NCI-H82 (cell line): ENCODE data around the gene DTWD2.
"Not testable (repeated sequence)": the region's sequence is repeated elsewhere in the genome, so short reads cannot be mapped to it uniquely, and the experiment has no call there.

ENCODE experiments used
- DNase-seq: peaks from one replicate; lab custom pipeline; 2025; lab: John Stamatoyannopoulos, UW

Gene DTWD2

DNA sequence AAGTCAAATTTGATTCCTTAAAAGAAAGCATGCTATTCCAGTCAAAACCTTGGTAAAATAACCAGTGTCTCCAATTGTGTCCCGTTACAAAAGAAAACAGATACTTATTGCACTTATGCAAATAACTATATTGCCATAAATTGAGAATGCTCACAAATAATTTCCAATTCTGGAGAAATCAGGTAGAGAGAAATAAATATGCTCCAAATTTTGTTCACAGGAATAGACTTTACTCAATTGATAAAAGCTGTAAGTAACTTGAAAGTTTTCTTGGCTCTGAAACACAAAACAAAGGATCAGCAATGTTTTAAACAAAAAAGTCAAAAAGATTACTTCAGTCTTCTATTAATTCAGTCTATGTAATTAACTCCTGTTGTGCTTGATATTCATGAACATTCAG is 7.8 kb upstream of the DTWD2 start:
- no peak for DNase-seq

DNA sequence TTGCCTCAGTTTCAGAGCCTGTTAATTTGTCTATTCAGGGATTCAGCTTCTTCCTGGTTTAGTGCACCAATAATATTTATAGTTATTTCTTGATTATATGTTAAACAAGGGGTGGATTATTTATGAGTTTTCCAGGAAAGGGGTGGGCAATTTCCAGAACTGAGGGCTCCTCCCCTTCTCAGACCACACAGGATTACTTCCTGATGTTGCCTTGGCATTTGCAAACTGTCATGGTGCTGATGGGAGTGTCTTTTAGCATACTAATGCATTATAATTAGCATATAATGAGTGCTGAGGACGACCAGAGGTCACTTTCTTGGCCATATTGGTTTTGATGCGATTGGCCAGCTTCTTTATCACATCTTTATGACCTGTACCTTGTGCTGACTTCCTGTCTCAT is 6.2 kb upstream of the DTWD2 start:
- DNase-seq = no peak

DNA sequence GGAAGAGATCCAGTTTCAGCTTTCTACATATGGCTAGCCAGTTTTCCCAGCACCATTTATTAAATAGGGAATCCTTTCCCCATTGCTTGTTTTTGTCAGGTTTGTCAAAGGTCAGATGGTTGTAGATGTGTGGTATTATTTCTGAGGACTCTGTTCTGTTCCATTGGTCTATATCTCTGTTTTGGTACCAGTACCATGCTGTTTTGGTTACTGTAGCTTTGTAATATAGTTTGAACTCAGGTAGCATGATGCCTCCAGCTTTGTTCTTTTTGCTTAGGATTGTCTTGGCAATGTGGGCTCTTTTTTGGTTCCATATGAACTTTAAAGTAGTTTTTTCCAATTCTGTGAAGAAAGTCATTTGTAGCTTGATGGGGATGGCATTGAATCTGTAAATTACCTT is 4.8 kb upstream of the DTWD2 start:
- DNase-seq = not testable (repeated sequence)

DNA sequence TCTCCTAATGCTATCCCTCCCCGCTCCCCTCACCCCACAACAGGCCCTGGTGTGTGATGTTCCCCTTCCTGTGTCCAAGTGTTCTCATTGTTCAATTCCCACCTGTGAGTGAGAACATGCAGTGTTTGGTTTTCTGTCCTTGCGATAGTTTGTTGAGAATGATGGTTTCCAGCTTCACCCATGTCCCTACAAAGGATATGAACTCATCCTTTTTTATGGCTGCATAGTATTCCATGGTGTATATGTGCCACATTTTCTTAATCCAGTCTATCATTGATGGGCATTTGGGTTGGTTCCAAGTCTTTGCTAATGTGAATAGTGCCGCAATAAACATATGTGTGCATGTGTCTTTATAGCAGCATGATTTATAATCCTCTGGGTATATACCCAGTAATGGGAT is 3.7 kb upstream of the DTWD2 start:
- not testable (repeated sequence) for DNase-seq

DNA sequence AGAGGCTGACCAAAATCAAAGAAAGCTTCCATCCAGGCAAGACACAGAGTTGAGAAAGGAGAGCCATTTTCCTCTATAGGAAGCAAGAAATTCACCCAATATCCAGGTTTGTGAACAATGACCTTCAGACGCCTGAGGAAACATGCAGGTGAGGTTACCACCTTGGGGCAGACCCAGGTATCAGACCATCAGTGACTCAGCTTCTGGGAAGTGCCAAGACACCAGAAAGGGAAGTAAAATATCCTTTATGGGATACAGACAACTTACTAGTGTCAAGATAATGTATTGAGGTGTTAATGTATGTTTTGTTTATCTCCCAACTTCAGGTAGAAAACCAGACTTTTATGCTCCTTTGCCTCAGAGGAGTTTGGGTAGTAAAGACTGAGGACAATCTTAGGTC is 2.2 kb upstream of the DTWD2 start:
- DNase-seq = no peak

DNA sequence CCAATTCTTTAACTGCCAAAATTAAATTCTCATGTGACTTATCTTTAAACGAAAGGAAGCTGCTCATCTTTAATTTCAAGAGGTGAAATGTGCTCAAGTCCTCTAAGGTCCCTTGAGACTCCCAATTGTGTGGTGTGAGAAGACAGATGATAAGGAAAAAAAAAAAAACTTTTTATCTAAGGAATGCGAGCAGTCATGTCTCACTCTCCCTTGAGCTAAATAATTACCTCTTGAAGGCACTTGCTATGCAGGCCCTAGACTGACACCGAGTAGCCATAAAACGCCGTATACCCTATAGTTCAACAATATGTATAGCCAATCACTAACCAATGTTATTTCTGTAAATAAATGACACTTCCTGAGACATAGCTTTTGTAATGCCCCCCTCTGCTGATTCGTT is 1.5 kb upstream of the DTWD2 start:
- no peak for DNase-seq

DNA sequence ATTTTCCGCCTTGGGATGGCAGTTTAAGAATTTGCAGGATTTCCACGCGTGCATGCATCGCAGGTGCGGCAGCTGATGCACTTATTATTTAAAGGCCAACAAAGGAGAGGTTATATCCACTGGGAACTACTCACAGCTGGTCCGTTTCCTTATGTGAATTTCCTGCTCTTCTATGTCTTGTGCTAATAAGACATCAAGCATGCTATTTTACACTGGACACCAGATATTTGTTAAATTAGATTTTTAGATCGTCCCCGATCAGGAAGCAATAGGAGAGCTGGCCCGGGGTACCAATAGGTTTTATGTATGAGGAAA is 476 bp upstream of the DTWD2 start:
- DNase-seq = no peak

DNA sequence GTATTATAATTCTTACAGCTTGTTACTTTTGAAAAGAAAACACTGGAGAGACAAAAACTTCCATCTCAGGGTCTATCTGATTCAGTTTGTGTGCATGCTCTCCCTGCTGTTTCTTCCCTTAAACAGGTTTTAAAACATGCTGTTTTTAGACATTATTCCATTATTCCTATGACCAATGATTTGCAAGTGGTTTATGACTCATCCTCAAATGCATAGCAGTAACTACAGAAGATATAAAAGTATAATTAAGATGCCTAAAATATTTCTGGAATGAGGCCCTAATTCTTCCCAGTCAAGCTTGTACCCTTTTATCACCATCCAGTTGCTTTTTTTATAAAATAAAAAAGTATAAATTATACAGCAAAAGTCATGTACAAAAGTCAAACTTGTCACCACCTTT is 3.7 kb downstream of the DTWD2 start:
- DNase-seq = no peak

DNA sequence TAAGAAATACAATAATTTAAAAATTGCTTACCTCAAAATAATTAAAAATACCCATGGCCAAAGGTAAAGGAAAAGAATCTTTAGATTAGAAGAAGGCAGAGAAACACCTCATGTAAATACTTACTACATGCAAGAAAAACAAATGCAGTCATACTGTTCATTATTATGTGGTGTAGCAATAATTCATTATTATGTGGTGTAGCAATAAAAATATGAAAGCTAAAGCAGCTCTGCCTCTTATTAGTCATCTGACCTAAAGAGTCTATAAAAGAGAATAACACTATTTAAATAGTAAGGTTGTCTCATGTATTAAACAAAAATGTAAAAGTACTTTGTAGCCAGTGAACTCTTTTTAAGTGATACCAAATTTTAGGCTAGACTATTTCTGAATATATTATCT is 6.6 kb downstream of the DTWD2 start:
- DNase-seq = no peak

DNA sequence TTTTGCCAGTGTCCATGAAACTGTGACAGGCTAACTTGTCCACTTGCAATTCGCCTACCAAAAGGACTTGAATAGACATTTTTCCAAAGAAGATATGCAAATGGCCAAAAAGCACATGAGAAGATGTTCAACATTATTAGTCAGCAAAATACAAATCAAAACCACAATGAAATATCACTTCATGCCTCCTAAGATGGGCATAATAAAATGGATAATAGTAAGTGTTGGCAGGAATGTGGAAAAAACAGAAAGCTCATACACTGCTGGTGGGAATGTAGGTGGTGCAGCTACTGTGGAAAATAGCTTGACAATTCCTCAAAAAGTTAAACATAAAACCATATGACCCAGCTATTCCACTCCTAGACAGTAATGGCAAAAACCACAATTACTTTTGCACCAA is 7.9 kb downstream of the DTWD2 start:
- no peak for DNase-seq

DNA sequence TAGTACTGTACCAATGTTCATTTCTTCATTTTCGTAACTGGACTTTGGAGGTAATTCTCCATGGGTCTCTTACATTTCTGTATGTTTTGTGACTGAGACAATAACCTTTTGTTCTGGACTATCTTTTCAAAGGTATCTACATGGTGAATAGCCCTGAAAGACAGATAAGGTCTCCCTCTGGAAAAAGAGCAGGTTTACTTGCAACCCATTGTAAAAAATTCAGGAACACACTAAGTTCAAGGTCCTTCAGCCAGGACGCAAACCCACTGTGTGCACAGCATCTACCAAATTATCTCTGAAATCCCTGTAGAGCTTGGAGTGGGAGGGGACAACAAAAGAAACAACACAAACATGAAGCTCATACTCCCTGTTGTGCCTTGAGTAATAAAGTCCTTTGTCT is 8.3 kb downstream of the DTWD2 start:
- no peak for DNase-seq

DNA sequence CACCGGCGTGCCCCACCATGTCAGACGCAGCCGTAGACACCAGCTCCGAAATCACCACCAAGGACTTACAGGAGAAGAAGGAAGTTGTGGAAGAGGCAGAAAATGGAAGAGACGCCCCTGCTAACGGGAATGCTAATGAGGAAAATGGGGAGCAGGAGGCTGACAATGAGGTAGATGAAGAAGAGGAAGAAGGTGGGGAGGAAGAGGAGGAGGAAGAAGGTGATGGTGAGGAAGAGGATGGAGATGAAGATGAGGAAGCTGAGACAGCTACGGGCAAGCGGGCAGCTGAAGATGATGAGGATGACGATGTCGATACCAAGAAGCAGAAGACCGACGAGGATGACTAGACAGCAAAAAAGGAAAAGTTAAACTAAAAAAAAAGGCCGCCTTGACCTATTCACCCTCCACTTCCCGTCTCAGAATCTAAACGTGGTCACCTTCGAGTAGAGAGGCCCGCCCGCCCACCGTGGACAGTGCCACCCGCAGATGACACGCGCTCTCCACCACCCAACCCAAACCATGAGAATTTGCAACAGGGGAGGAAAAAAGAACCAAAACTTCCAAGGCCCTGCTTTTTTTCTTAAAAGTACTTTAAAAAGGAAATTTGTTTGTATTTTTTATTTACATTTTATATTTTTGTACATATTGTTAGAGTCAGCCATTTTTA is 14.4 kb downstream of the DTWD2 start:
- DNase-seq = not testable (repeated sequence)

DNA sequence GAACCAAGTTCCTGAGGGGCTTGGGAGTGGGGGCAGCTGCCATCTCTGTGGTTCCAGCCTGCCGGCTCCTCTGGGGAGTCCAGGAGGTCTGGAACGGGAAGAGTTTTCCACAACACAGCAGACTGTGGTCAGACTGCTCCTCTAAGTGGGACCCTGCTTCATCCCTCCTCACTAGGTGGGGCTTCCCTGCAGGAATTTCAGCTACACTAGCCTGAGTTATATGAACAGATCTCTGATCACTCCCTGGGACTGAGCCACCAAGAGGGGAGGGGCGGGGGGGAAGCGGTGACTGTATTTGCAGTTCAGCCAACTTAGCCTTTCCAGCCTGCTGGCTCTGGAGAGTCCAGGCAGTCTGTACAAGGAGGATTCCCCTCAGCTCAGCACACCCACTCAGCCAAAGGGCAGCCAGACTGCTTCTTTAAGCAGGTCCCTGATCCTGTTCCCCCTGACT is 19.4 kb downstream of the DTWD2 start:
- no peak for DNase-seq

DNA sequence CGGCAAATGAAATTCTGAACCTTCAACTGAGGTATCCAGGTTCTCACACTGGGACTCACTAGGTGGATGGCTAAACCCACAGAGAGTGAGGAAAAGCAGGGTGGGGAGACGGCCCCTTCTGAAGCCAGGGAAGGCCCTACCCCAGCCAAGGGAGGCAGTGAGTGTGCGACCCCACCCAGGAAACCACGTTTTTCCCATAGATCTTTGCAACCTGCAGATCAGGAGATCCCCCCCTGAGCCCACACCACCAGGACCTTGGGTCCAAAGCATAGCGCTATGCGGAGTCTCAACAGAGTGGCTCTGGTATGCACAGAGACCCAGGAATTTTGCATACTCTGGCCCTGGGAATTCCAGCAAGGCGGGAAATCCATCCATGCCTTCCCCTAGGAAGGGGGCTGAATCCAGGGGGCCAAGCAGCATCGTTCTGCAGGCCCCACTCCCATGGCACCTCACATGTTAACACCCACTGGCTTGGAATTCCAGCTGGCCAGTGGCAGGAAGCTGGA is 19.9 kb downstream of the DTWD2 start:
- no peak for DNase-seq

DNA sequence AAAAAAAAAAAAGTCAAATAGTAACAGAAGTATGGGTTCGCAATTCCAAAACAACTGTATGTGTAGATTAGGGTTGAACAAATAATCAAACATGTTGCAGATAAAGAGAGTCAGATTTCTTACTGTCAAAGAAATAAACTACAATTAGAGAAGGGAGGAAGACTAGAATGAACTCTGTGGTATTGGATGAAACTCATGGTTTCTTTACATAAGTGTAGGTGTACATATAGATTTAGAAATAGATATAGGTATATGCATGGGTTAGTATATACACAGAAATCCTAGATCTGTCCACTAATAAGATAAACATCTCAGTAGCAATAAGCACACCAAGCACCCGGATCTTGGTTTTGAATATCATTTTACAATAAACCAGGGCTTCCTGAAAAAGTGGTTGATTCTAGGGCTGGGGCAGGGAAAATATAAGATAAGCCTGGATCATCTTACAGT is 21.3 kb downstream of the DTWD2 start:
- DNase-seq = no peak

DNA sequence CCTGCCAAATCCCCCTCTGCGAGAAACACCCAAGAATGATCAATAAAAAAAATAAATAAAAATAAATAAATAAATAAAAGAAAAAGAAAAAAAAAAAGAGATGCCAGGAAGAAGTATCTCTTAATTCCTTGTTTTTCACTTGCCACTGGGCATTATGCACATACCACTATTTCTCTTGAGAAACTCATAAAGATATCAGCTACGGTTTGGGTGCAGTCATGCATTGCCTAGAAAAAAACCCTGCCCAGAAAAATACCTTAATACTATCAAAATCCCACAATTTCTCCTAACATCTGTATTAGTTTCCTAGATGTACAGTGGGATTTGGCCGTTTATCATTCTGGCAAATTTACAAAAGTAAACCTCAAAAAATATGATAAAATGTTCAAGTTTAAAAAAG is 22.5 kb downstream of the DTWD2 start:
- no peak for DNase-seq

DNA sequence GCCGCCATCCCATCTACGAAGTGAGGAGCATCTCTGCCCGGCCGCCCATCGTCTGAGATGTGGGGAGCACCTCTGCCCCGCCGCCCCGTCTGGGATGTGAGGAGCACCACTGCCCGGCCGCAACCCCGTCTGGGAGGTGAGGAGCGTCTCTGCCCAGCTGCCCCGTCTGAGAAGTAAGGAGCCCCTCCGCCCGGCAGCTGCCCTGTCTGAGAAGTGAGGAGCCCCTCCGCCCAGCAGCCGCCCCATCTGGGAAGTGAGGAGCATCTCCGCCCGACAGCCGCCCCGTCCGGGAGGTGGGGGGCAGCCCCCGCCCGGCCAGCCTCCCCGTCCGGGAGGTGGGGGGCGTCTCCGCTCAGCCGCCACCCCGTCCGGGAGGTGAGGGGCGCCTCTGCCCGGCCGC is 23.4 kb downstream of the DTWD2 start:
- DNase-seq = not testable (repeated sequence)

DNA sequence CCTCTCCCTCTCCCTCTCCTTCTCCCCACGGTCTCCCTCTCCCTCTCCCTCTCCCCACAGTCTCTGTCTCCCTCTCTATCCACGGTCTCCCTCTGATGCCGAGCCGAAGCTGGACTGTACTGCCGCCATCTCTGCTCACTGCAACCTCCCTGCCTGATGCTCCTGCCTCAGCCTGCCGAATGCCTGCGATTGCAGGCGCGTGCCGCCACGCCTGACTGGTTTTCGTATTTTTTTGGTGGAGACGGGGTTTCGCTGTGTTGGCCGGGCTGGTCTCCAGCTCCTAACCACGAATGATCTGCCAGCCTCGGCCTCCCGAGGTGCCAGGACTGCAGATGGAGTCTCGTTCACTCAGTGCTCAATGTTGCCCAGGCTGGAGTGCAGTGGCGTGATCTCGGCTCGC is 24.0 kb downstream of the DTWD2 start:
- not testable (repeated sequence) for DNase-seq

DNA sequence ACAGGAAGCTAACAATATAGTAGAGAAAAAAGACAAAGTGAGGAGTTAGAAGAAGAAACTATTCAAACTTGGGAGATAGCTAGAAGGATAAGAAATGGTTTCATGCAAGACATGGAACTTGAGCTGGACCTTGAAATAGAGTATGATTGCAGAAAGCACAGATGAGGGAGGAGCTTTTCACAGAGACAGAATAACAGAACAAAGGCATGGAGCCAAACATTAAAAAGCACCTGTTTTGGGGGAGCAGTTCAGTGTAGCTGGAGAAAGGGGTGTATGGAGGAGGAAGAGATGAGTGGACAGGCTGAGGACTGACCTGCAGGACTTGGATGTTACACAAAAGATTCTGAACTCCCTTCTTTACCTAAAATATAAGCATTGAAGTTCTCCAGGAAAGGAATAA is 25.2 kb downstream of the DTWD2 start:
- no peak for DNase-seq

DNA sequence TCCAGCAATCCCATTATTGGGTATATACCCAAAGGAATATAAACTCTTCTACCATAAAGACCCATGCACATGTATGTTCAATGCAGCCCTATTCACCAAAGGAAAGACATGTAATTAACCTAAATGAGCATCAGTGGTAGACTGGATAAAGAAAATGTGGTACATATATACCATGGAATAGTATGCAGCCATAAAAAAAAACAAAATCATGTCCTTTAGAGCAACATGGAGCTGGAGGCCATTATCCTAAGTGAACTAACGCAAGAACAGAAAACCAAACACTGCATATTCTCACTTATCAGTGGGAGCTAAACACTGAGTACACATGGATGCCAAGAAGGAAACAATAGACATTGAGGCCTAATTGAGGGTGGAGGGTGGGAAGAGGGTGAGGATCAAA is 27.8 kb downstream of the DTWD2 start:
- no peak for DNase-seq

DNA sequence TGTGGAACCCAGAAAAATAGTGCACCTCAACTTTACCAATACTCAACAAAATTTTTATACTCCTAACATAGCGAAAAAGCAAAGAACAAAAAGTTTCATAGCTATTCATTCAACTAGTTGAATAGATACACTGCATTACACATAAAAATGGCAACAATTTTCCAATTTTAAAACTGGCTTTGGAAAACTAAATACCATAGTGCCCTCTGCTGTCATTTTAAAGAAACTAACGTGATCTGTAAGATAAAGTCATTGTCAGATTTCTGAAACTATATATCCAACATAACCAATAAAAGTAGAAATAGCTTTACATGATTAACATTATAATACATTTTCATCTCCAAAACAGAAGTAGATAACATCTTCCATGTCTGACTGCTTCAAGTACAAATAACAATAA is 31.6 kb downstream of the DTWD2 start:
- peak; percentile 11 for DNase-seq

DNA sequence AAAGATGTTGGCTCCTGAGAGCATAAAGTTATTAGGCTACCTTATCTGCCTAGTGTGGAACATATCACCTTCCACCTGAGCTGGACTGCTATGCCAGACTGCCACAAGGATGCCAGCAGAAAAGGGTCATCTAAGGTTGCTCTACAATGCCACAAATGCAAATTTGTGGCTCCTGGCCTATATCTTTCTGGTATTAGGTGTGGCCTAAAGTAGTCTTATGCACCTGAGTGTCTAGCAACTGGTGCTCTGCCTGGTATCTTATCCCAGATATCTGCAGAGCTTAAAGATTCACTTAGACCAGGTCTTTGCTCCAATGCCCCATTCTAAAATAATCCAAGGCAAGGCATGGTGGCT is 34.7 kb downstream of the DTWD2 start:
- DNase-seq = no peak

DNA sequence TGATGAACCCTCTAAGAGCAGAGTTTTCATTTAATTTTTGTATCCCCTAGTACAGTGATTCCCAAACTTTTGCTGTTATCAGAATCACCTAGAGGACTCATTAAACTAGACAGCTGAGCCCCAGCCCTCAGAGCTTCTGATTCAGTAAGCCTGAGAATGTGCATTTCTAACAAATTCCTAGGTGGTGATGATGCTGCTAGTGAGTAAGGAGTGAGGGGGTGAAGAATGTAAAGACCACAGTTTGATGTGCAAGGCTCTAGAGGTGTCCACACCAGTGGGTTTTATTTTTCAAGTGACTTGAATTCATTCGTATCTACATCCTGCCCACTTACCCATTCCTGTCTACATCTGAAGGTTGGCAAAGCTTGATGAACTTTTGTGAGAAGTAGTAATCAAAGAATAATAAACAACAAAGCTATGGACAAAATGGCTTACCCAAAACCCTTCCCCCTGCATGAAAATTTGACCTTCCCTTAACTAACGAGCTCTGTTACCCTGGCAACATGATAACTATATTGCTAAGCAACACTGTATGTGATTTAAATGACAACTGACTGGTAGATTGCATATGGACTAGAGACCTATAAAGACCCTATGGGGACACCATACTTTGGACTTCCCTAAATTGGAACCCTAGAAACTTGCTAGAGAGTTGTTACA is 35.2 kb downstream of the DTWD2 start:
- no peak for DNase-seq

DNA sequence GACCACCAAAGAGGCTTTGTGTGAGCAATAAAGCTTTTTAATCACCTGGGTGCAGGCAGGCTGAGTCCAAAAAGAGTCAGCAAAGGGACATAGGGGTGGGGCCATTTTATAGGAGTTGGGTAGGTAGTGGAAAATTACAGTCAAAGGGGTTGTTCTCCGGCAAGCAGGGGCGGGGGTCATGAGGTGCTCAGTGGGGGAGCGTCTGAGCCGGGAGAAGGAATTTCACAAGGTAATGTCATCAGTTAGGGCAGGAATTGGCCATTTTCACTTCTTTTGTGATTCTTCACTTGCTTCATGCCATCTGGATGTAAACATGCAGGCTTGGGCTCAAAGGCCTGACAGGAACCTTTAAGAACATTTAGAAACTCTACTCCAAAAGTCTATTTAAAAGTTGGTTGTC is 36.0 kb downstream of the DTWD2 start:
- DNase-seq = not testable (repeated sequence)
